HepG2 (cell line): ENCODE results near the gene MTFP1. TPM values are rescaled to one million over a fixed set of nuclear protein-coding genes. Genes with fewer than 3 reads are reported as not detected.
A peak's percentile ranks its signal among the peaks of the same experiment; 100 is the strongest.

Experiments used
- AHR ChIP-seq: IDR thresholded peaks from 2 replicates; pipeline ENCODE4 v1.6.1; 2018; ENCODE audit warnings: missing genetic modification reagents, missing compliant biosample characterization
- BRD4 ChIP-seq: sonication (generic); formaldehyde crosslinking; IDR thresholded peaks from 2 replicates; pipeline ENCODE4 v1.4.0; 2020; ENCODE audit warnings: missing genetic modification reagents
- CBX5 ChIP-seq: sonication (generic); formaldehyde crosslinking; IDR thresholded peaks from 2 replicates; pipeline ENCODE4 v1.4.0; 2020; ENCODE audit warnings: missing genetic modification reagents, borderline replicate concordance
- CCAR2 ChIP-seq: fragments of 200-400 bp; formaldehyde crosslinking; optimal IDR thresholded peaks from 2 replicates; pipeline ENCODE3; 2018; ENCODE audit warnings: low read depth, mild to moderate bottlenecking, low read length, moderate library complexity
- CEBPZ ChIP-seq: IDR thresholded peaks from 2 replicates; pipeline ENCODE4 v1.6.1; 2012; ENCODE audit warnings: low read length, improper control_type of control experiment
- FOXA1 ChIP-seq, 2 experiments: fragments of 450-650 bp in 1 of 2; sonication (generic) in 1 of 2; formaldehyde crosslinking in 1 of 2; IDR thresholded peaks; 2 replicates each; pipeline versions ENCODE4 v1.4.0 to v1.6.1; 2016 to 2020; ENCODE audit warnings: missing genetic modification reagents in 1 of 2
- FOXC1 ChIP-seq: sonication (generic); formaldehyde crosslinking; IDR thresholded peaks from 2 replicates; pipeline ENCODE4 v1.8.0; 2022; ENCODE audit warnings: mild to moderate bottlenecking, missing genetic modification reagents, borderline replicate concordance
- GTF3A ChIP-seq: sonication (generic); formaldehyde crosslinking; conservative IDR thresholded peaks from 2 replicates; pipeline ENCODE4 v1.4.0; 2020; ENCODE audit warnings: mild to moderate bottlenecking, missing genetic modification reagents
- TOPORS ChIP-seq: sonication (generic); formaldehyde crosslinking; IDR thresholded peaks from 2 replicates; pipeline ENCODE4 v1.8.0; 2023; ENCODE audit warnings: mild to moderate bottlenecking, missing genetic modification reagents
- YY1 ChIP-seq: IDR thresholded peaks from 2 replicates; pipeline ENCODE4 v1.6.1; 2011; ENCODE audit warnings: low read length, low read depth, moderate library complexity, mild to moderate bottlenecking; ENCODE audit not compliant: insufficient read depth, insufficient replicate concordance
- ZNF142 ChIP-seq: sonication (generic); formaldehyde crosslinking; IDR thresholded peaks from 2 replicates; pipeline ENCODE4 v1.4.0; 2020; ENCODE audit warnings: missing genetic modification reagents
- ZNF772 ChIP-seq: sonication (generic); formaldehyde crosslinking; IDR thresholded peaks from 2 replicates; pipeline ENCODE4 v1.5.0; 2020; ENCODE audit warnings: mild to moderate bottlenecking, missing genetic modification reagents
- ZSCAN9 ChIP-seq: IDR thresholded peaks from 2 replicates; pipeline ENCODE4 v1.6.1; 2016; ENCODE audit warnings: borderline replicate concordance
- polyA plus RNA-seq, 8 experiments: library from polyadenylated mRNA; depleted of rRNA in 3 of 8; stranded (reverse) in 7 of 8; unstranded in 1 of 8; fragments of >200 nt; fragmentation: Illumina TruSeq in 4 of 8; extraction: Trizol in 4 of 8; gene quantifications; 2 replicates each; pipeline versions ENCODE4 v1.2.1 to v1.2.3, GENCODE V29; 2011 to 2016; ENCODE audit warnings: low read depth in 4 of 8, missing spikeins in 1 of 8, mixed read lengths in 1 of 8; ENCODE audit not compliant: insufficient read depth in 1 of 8
- total RNA-seq, 5 experiments: library from RNA; depleted of rRNA; stranded (reverse); fragments of >200 nt; fragmentation: Illumina TruSeq; extraction: Trizol; gene quantifications; 2 replicates each; pipeline ENCODE4 v1.2.3, GENCODE V29; 2016; ENCODE audit warnings: low read depth in 1 of 5
- TF ChIP-seq, protein P1 (sequence below): sonication (generic); formaldehyde crosslinking; IDR thresholded peaks from 2 replicates; pipeline ENCODE4 v1.5.0; 2020; ENCODE audit warnings: missing genetic modification reagents
- TF ChIP-seq, protein P2 (sequence below): sonication (generic); formaldehyde crosslinking; IDR thresholded peaks from 2 replicates; pipeline ENCODE4 v1.4.0; 2020; ENCODE audit warnings: missing genetic modification reagents
- TF ChIP-seq, protein P3 (sequence below): sonication (generic); formaldehyde crosslinking; IDR thresholded peaks from 2 replicates; pipeline ENCODE4 v1.8.1; 2023; ENCODE audit warnings: mild to moderate bottlenecking, inconsistent platforms, moderate library complexity, missing genetic modification reagents, borderline replicate concordance

Gene MTFP1
- total and polyA plus RNA-seq, 2 of the 13 experiments (the other 11 are each of a cell fraction or from before 2014, with no cell fraction given), result 29.5 to 45.6 TPM

GRCh38 chr22:30423959-30424533, 1.5 kb upstream of the MTFP1 start (continued):
- TF ChIP-seq ZNF142 (CRISPR knock-in tag) (no peak), FOXA1 (IDR thresholded peaks at IDR 0.05) (no peak), FOXA1 (CRISPR knock-in tag; IDR thresholded peaks at IDR 0.05) (no peak), CCAR2 (no peak), GTF3A (CRISPR knock-in tag) (0 out of 2 replicates have a peak, but pooled peaks have one; percentile 14), CBX5 (CRISPR knock-in tag) (peak; percentile 79; the same call in 1 of the 2 replicates), CEBPZ (no peak), ZSCAN9 (CRISPR knock-in tag) (peak; percentile 31; the same call in 1 of the 2 replicates), ZNF772 (CRISPR knock-in tag) (no peak), AHR (0 out of 2 replicates have a peak, but pooled peaks have one; percentile 20), FOXC1 (CRISPR knock-in tag) (no peak; the same call in 1 of the 2 replicates), YY1 (peak; percentile 99), BRD4 (CRISPR knock-in tag) (no peak), TOPORS (CRISPR knock-in tag) (no peak)
- TF ChIP-seq, protein P1, sequence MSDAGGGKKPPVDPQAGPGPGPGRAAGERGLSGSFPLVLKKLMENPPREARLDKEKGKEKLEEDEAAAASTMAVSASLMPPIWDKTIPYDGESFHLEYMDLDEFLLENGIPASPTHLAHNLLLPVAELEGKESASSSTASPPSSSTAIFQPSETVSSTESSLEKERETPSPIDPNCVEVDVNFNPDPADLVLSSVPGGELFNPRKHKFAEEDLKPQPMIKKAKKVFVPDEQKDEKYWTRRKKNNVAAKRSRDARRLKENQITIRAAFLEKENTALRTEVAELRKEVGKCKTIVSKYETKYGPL (CRISPR knock-in tag), result no peak
- TF ChIP-seq, protein P2, sequence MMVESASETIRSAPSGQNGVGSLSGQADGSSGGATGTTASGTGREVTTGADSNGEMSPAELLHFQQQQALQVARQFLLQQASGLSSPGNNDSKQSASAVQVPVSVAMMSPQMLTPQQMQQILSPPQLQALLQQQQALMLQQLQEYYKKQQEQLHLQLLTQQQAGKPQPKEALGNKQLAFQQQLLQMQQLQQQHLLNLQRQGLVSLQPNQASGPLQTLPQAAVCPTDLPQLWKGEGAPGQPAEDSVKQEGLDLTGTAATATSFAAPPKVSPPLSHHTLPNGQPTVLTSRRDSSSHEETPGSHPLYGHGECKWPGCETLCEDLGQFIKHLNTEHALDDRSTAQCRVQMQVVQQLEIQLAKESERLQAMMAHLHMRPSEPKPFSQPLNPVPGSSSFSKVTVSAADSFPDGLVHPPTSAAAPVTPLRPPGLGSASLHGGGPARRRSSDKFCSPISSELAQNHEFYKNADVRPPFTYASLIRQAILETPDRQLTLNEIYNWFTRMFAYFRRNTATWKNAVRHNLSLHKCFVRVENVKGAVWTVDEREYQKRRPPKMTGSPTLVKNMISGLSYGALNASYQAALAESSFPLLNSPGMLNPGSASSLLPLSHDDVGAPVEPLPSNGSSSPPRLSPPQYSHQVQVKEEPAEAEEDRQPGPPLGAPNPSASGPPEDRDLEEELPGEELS (CRISPR knock-in tag), result peak; percentile 43; the same call in 1 of the 2 replicates
- TF ChIP-seq, protein P3, sequence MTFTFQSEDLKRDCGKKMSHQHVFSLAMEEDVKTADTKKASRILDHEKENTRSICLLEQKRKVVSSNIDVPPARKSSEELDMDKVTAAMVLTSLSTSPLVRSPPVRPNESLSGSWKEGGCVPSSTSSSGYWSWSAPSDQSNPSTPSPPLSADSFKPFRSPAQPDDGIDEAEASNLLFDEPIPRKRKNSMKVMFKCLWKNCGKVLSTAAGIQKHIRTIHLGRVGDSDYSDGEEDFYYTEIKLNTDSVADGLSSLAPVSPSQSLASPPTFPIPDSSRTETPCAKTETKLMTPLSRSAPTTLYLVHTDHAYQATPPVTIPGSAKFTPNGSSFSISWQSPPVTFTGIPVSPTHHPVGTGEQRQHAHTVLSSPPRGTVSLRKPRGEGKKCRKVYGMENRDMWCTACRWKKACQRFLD, result no peak
